Pulmonary artery endothelial cell (primary cell): Measurements from ENCODE around the gene GRAMD2A. TPM values are rescaled to one million over a fixed set of nuclear protein-coding genes. Genes with fewer than 3 reads are reported as not detected.
A peak's percentile ranks its signal among the peaks of the same experiment; 100 is the strongest.

Experiments used
- DNase-seq: peaks from one replicate; pipeline ENCODE4 v3.0.0-alpha.2; 2011; ENCODE audit warnings: low read depth, low spot score
- total RNA-seq: library from RNA; depleted of rRNA; stranded (reverse); fragments of >200 nt; gene quantifications from 2 replicates; pipeline ENCODE4 v1.2.3, GENCODE V29; 2014

GRAMD2A gene
- 0.14 and 0.20 TPM in 2 replicates for total RNA-seq

DNA sequence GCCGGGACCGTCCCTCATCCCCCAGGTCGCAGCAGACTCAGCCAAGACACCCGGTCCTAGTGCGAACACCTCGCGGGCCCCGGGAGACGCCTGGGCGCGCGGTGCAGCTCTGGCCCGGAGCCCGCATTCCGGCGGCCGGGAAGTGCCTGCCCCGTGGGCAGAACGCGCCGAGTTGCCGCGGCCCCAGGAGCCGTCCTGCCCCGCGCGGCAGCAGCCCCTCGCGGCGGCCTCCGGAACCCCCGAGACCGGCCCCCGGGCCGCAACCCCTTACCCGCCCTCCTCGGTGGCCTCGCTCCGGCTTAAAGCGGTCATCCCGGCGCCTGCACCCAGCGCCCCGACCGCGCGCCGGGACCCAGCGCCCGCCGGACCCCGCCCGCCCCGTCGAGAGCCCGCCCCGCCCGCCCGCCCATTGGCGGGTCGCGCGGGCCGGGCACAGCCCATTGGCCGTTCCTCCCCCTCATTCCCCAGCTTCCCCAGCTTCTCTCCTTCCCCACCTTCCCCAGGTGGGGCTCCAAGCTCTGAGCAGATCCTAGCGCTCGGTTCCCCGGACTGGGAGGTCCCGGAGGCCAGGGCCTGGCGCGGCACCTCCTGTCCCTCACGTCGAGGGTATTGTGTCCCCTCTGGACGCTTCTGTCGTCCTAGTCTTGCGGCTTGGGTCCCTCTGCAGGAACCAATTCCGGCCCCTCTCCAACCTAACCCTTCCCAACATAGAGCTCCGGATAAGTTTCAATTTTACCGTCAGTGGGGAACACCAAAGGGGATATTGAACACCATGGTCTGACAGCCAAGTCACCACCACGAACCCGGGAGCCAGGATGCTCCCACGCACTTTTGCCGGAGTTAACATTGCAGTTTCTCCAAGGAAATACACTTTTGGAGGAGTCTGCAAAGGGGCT is at the start of gene GRAMD2A:
Gene GRAMD2A (minus strand): TSS at position 328 of the 896 bp plus-strand sequence.
- DNase-seq = no peak

DNA sequence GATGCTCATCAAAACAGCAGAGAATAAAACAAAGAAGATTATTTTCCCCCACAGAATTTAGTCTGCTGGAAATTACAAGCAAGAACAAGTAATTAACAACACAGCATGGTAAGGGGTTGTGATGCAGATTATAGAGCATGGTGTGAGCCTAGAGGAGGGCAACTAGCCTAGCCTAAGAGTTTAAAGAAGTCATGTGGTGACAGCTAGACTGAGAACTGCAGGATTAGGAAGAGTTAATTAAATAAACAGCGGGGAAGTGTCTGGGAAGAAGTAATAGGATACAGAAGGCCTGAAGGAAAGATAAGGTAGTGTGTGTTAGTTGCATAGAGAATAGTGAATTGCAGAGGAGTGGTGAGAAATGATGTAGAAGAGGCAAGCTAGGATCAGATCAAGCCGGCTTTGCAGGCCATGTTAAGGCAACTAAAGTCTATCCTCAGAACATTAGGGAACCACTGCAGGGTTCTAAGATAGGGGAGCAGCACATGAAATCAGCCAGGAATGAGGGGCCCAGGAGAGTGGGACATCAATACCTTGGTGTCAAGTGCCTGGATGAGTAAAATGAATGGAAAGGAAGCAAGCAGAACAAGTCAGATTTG is 45.3 kb upstream of the GRAMD2A start:
- no peak for DNase-seq

DNA sequence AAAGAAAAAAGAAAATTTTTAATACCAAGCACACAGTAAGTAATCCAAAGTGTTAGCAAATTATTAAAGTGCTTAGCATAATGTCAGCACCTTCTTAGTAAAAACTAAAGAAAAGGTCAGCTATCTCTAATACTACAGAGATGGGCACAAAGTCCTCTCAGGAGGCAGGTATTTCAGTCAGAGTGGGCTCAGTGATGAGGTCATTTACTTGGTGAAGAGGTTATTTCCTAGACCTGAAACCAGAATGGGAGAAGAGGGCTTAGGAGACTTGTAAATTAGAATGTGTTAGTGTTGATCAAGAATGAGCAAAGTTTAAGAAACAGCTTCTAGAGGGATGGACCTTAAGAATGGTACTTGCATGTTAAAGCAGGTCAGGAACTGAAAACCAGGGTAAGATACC is 42.1 kb upstream of the GRAMD2A start:
- no peak for DNase-seq

DNA sequence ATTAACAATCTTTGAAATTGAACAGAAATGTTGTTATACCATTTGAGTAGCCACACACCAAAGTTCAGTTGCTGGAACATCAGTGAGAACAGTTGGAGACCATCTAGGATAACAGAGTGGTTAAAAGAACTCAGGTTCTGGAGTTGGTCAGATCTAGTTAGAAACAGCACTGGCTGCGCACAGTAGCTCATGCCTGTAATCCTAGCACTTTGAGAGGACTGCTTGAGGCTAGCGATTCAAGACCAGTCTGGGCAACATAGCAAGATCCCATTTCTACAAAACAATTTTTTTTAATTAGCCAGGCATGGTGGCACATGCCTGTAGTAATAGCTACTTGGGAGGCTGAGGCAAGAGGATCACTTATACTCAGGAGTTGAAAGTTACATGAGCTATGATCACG is 41.0 kb upstream of the GRAMD2A start:
- DNase-seq = no peak

DNA sequence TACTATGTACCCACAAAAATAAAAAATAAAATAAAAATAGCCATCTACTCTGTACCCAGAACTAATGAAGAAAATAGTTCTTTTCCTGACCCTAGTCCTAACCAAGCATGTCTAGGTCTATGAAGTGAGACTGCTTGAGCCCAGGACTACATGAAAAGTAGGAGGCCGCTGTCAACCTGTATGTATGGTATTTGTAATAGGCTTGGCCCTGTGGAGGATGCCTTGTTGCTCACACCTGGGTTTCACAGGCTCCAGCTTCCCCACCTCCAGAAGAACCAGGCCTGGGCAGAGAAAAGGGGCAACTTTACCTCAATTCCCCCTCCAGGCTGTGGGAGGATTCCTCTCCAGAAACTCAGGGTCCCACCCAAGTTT is 40.3 kb upstream of the GRAMD2A start:
- no peak for DNase-seq

DNA sequence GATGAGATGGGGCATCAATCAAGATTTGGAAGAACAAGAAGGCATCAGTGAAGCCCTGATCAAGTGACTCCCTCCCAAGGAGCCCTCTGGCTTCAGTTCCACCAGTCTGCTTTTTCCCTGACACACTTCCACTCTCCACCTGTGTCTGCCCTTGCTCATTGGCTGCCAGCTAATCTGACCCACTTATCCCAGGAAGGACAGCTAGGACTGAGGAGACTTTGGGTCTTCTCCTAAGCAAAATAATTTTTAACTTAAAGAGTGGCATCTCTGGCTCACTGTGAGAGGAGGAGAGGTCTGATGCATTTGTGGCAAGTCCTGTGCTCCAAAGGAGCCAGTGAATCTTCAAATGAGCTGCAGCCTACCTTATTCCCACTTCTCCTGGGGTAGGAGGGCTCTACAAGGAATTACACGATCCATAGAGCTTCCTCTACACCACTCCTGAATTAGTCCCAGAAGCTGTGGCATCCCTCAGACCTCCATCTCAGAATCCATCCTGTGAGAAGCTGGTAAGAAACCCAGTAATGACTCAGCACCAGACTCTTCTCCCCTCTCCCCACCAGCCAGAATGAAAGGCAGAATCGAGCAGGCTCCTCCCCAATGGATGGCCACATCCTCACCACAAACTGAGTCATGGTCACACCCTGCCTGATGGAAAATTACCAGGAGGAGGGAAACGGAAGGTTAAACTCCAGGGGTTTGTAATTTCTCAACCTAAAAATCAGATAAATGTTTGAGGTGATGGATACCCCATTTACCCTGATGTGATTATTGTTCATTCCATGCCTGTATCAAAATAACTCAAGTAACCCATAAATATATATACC is 39.7 kb upstream of the GRAMD2A start:
- DNase-seq = peak; percentile 71

DNA sequence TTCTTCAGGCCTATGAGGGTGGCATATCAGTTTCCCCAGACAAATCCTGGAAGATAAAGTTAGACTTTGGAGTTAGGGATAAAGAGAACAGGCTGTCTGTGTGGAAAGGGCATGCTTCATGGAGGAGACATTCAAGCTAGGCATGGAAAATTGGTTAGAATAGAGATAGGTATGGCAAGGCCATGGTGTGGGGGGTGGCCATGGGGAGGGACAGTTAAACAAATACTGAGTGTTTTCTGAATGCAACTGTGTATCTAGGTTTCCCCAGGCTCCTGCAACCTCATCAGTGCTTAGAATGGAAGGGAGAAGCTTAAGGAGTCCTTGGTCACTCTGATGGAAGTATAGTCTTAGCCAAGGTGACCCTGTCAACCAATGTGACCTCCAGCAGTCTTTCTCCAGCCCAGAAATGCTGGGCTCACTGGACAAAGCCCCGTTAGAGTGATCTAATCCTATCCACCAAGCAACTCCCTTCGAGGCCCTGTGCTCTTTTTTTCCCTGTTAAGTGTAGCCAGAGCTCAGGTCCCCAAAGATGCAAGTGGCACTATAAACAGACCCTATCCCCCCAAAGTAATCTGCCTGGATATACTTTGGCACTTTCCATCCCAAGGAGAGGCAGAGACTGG is 38.9 kb upstream of the GRAMD2A start:
- DNase-seq = no peak

DNA sequence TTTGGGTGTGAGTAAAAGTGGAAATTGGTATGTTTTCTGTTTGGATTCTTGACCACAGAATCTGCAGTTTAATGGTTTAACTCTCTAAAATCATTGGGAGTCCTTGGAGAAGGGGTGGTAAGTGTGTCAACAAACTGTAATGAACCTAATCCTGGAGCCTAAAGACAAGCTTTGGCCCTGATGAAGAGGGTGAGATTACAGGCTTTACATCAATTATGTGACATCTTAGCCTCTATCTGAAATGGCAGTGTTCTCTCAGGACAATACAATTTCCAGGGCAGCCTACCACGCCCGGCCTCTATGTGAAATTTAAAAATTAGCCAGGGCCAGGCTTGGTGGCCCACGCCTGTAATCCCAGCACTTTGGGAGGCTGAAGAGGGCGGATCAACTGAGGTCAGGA is 37.7 kb upstream of the GRAMD2A start:
- no peak for DNase-seq

DNA sequence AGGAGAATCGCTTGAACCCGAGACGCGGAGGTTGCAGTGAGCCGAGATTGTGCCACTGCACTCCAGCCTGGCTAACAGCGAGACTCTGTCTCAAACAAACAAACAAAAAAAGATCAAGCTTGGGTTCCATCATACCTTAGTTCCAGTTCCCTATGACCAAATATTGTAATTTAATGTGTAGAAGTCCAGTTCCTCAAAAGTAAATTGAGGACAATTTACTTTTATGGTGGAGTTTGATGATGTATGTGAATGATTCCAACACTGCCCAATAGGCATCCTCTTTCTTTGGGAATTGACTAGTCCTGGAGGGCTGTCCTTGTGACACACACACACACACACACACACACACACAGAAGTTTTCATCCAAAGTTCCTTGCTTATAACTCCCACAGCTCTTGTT is 36.2 kb upstream of the GRAMD2A start:
- DNase-seq = no peak

DNA sequence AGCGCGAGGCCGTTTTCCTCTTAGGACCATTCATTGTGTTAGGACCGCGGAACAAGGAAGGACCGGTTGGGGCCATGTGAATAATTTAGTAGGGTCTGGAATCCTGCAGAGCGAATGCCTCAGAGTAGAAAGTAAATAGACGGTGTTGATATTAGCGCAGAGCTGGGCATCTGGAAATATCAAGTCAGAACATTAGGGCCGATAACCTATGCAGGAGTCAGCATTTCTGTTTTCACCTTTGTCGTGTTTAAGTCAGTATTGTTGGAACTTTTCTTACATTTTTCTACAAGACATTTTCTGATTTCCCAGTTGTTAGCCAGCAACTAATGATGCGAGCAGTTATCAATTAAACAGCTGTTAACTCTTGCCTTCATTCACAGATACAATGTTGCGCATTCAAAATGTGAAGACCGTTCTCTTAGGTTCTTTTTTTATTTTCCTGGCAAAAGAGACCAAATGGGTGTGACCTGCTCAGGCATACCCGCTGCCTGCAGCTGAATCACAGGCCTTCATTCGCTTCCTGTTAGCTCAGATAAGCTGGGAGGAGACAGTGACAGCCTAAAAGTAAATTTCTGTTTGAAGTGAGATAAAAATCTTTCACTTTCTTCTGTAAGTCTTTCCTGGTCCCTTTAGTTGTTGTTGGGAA is 34.4 kb upstream of the GRAMD2A start:
- no peak for DNase-seq

DNA sequence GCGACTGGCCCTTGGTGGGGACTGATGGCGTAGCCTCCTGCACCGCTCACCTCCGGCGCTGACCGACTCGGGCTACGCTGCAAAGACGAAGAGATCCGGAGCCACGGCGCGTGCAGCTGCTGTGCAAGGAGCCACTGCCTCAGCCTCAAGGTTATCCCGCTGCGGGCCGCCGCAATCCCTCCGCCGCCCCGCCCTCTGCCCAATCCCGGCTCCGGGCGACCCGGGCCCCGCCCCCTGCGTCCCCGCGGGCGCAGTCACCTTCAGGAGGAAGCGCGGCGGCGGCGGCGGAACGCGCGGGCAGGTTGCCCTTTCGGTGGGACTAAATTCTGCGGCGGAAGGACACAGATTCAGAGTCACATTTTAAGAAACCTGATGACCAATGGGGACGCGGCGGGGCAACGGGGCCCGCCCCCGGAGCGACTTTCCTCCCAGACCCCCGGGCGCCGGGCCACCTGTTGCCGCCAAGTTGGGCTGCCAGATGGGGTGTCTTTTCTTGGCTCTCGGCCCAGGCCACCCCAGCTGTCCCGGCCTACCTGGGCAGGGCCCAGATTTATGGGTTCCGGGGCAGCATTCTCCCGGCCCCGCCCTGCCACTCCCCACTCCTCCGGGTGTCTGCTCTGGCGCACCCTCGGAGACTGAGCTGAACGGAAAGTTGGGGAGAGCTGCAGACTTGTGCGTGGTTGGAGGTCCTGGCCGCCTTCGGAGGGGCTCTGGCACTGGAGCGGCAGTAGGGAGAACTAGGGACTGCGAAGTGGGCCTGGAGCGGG is 33.7 kb upstream of the GRAMD2A start, which contains the start of gene PKM:
Gene PKM (minus strand): TSS at position 125 of the 767 bp plus-strand sequence. CDS start 12,093 bp downstream, outside the sequence.
- peak; percentile 77 for DNase-seq

DNA sequence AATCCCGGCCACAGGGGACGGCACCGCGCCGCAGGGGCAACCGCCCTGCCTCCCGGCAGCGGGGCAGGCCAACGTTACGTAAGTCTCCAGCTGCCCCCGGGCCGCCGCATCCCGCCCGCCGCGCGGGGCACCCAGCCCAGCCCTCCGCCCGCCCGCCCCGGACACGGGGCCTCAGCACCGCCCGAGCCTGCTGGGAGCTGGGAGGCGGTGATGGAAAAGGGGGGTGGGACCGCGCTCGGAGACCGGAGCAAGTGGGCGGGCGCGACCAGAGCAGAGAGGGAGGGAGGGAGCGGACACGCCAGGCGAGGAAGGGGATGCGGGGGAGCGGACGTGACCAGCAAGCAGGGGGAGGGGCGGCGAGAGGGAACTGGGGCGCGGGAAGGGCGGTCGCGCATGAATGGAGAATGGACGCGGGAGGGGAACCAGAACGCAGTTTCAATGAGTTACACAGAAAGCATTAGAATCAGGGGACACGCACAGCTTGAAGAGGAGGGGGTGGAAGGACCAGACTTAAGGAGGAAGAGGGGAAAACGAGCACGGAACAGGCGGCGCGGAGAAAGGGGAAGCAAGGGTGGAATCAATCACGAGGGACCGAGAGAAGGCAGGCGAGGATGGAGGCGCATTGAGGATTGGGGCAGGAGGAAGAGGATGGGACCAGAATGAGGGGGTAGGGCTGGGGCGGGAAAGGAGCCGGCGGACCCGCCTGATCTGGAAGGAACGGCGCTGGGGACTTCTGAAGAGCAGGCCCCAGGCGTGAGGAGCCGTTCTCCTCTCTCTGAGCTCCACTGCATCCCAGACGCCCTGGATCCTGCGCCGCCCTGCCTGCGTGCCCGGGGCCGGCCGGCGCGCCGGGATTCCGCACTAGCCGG is 32.8 kb upstream of the GRAMD2A start:
- peak; percentile 68 for DNase-seq

DNA sequence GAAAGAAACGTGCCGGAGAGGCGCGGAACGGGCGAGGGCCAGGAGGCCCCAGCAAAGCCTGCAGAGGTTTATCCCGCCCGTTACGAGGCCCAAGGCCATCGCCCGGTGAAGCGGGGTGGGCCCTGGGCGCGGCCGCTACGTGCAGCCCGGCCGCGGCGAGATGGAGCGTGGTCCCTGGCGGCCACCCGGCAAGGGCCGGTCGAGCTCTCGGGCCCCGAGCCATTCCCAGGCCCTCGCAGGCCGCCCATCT is 32.3 kb upstream of the GRAMD2A start:
- DNase-seq = no peak

DNA sequence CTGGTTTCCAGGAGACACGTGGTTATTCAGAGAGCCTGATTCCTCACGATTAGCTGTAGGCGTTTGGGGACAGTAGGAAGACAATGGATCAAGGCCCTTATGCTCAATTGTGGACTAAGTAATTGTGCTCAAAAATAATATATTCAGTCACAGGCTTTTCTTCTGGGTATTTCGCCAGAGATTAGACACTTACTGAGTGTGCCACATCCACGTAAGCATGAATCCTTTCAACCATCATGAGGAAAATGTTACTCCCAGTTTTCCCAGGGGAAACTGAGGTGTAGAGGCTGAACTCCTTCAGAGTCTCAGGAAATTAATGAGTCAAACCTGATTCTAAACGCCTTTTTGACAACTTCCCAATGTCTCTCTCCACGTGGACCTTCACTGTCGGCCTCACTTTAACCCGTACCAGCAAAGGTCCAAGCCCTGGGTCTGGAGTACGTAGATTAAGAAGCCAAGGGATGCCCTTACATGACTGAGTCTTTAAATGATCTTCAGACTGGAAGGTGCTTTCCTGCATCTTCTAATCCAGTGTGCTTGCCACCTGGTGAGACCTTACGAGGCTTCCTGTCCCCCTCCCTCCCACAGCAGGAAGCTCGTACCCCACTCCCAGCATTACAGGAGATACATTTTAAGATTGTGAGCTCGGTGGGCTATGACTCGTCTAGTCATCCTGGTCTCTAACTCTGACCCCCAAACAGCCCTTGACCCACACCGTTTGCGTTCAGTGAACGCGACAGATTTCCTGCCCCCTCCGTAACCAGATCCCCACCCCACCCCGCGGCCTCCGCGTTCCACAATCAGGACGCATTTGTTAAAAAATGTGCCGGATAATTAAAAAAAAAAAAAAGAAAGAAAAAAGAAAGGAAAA is 31.7 kb upstream of the GRAMD2A start:
- no peak for DNase-seq

DNA sequence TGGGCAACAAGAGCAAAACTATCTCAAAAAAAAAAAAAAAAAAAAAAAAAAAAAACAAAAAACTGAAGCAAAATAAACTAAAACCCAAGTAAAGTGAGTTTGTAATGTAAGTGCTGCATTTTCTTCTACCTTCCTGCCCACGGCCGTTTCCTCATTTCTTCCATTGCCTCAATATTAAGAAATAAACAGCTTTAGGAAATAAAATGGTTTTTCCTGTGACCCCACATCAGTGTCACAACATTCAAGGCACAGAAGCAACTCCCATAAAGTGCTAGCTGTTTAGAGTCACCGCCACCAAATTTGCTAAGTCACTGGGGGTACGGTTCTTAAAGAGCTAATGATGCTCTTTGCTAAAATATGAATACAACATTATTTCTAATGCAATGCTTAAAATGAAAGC is 30.1 kb upstream of the GRAMD2A start:
- DNase-seq = no peak

DNA sequence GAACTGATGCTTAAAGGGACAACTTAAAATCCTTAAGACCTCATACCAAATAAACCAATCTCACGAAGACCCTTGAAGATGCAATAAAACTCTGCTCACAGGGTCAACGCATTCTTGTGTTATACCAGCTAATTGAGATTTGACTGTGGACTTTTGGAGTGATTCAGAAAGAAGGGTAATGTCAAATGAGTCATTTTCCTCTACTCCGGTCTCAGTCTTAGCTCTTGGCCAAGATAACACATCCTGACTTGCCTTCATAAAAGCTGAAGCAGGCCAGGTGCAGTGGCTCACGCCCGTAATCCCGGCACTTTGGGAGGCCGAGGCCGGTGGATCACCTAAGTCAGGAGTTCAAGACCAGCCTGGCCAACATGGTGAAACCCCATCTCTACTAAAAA is 29.6 kb upstream of the GRAMD2A start:
- peak; percentile 69 for DNase-seq

DNA sequence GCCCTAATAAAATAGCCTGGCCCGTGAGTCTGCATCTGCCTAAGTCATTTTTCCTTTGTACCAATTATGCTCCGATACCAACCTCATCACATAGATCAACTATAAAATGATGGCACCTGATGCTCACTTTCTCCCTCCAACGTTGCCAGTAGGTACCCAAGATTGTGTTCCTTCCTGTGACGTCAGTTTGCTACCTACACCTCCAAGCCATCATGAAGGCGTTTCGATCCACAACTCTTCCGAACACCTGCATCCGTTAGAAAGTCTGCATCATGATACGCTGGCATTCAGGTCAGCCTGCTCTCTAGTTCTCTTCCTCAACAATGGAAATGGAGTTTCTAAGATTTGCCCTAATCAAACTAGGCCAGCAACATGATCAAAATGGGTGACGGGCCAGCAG is 25.7 kb upstream of the GRAMD2A start:
- DNase-seq = no peak

DNA sequence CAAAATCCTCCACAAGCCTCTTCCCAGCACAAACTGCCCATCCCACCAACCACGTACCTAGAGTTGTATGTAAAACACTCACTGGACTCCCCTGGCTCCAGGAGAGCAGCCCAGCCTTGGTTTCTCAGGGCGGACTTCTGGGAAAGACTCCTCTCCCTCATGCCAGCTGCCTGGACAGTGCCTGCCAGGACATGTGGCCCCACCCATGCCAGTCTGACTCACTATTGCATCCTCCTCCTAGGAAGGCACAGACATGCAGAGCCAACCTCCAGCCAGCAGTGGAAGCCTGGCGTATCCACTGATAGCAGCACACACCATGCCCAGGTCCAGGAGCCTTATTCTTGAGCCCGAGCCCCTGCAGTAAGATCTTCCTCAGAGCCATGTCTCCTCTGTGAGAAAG is 24.8 kb upstream of the GRAMD2A start:
- no peak for DNase-seq

DNA sequence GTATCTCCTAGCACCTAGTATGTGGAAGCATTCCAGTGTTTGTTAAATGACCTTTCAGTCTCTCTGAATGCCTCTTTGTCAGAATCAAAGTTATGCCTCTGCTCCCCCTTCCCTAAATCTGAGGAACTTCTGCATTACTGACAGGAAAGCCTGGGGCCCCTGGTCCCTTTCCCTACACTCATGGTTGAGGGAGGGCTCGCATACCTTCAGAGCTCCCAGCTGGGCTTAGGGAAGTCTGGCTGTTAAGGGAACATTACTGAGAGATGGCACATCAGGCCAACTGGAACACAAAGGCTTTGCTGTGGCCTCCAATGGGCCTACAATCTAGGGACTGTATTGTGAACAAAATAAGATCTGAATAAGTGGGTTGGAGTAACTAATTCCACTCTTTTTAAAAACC is 23.1 kb upstream of the GRAMD2A start:
- DNase-seq = no peak
